Lower lobe of right lung (tissue), 2 donors: ENCODE data around the gene PRR33. TPM values are rescaled to one million over a fixed set of nuclear protein-coding genes. Genes with fewer than 3 reads are reported as not detected.

Experiments used
- ATAC-seq, 2 donors: fragments of 200-7000 bp; cut with Tn5 transposase; one replicate each; pipeline ENCODE4 v1.9.1; 2020 to 2022; ENCODE audit warnings: mild to moderate bottlenecking in 2 of 2, moderate library complexity in 2 of 2
- DNase-seq: peaks from one replicate; pipeline ENCODE4 v3.0.0-alpha.2; 2020
- H3K27ac ChIP-seq: fragments of 200-600 bp; one replicate; pipeline ENCODE4 v1.8.0; 2022
- H3K27me3 ChIP-seq: fragments of 200-600 bp; one replicate; pipeline ENCODE4 v1.8.0; 2022; ENCODE audit warnings: low read depth
- H3K36me3 ChIP-seq: fragments of 200-600 bp; one replicate; pipeline ENCODE4 v1.8.0; 2022; ENCODE audit warnings: mild to moderate bottlenecking
- H3K4me1 ChIP-seq: fragments of 200-600 bp; one replicate; pipeline ENCODE4 v1.8.0; 2022
- H3K4me3 ChIP-seq: fragments of 200-600 bp; one replicate; pipeline ENCODE4 v1.8.0; 2022; ENCODE audit warnings: mild to moderate bottlenecking
- H3K9me3 ChIP-seq: fragments of 200-600 bp; one replicate; pipeline ENCODE4 v1.8.0; 2022
- intact Hi-C: fragments of 100-400 bp; cut with DNase I; formaldehyde crosslinking; loops from one replicate; pipeline ENCODE4 v1.11.0; 2022
- total RNA-seq: library from RNA; stranded (reverse); fragmentation: NEBNext Ultra II Directional; extraction: Animal tissue kit (Norgen Biotek cat#: 25700); gene quantifications from one replicate; pipeline ENCODE4 v1.2.1, GENCODE V29; 2021
- TF ChIP-seq, protein P1 (sequence below): fragments of 200-600 bp; IDR thresholded peaks from one replicate; pipeline ENCODE4 v1.8.0; 2022; ENCODE audit warnings: antibody characterized with exemption, mild to moderate bottlenecking
- donor health status: DM: no; HTN: yes; CAD: no; lungs with severe emphysema.

The PRR33 gene
- total RNA-seq, 1 donor from 2014 or later, result not detected

DNA sequence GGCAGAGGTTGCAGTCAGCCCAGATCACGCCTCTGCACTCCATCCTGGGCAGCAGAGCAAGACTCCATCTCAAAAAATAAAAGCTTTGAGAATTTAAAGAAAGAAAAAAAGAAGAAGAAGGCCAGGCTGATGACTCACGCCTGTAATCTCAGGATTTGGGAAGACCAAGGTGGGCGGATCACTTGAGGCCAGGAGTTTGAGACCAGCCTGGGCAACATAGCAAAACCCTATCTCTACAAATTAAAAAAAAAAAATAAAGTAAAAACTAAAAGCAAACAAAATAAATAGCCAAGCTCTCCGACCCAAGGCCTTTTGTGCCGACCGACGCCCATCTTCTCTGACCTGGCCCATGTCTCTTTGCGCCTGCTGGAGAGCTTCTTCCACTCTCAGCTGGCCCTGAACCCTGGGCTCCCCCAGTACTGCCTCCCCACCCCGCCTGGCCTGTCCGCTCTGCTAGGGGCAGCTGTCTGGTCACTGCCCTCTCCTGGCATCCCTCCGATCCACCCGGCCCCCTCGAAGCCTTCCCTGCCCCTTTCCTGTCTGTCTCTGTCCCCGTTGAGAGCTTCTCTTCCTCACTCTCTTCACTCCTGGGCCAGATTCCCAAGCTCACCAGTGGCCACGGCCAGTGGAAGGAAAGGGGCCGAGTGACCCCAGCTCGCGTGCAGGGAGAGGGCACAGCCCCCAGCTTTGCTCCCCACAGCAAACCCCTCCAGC is 43.6 kb downstream of the PRR33 start:
- intact Hi-C loops, result no loop called here
- TF ChIP-seq, protein P1, sequence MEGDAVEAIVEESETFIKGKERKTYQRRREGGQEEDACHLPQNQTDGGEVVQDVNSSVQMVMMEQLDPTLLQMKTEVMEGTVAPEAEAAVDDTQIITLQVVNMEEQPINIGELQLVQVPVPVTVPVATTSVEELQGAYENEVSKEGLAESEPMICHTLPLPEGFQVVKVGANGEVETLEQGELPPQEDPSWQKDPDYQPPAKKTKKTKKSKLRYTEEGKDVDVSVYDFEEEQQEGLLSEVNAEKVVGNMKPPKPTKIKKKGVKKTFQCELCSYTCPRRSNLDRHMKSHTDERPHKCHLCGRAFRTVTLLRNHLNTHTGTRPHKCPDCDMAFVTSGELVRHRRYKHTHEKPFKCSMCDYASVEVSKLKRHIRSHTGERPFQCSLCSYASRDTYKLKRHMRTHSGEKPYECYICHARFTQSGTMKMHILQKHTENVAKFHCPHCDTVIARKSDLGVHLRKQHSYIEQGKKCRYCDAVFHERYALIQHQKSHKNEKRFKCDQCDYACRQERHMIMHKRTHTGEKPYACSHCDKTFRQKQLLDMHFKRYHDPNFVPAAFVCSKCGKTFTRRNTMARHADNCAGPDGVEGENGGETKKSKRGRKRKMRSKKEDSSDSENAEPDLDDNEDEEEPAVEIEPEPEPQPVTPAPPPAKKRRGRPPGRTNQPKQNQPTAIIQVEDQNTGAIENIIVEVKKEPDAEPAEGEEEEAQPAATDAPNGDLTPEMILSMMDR, result no peak
- H3K27ac ChIP-seq, result no peak overlapping the region
- H3K4me1 ChIP-seq, result peaks cover 61% of the 10 kb centered on the region
- H3K27me3 ChIP-seq, result no peaks in the 10 kb centered on the region
- no peaks in the 10 kb centered on the region for H3K36me3 ChIP-seq
- ATAC-seq, result no peak
- no peaks in the 10 kb centered on the region for H3K9me3 ChIP-seq
- no peak for DNase-seq
- H3K4me3 ChIP-seq, result no peak overlapping the region

DNA sequence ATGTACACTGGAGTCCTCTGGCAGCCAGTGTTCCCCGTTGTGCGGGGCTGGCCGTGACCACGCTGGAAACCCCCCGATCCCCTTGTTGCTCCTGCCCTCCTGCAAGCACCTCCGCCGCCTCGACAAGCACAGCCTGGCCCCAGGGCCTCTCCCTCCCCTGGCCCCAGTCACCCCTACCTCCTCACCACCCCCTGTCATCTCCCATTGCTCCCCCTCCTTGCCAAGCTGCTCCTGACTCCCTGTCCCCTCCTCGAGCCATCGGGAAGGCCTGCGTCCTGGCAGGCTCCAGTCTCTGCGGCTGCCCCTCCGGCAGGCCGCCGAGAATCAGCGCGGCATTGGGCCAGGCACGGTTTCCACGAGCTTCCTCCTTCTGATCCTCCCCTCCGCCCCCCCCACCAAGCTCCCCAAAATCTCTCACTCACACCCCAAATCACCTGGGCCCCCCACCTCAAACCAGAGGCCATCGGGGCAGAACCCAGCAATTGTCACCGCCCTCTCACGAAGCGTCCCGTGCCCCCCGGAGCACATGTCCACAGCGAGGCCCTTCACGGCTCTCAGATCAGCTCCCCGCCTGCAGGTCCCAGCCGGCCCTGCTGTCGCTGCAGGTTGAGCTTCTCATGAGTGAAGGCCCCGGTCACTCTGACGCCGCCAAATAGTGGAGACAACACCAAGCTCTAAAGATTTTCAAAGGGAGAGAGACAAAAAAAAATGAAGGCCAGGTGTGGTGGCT is 44.5 kb downstream of the PRR33 start:
- Histone ChIP-seq H3K36me3 (no peaks in the 10 kb centered on the region), H3K27ac (no peak overlapping the region), H3K27me3 (no peaks in the 10 kb centered on the region), H3K4me1 (peaks cover 55% of the 10 kb centered on the region), H3K4me3 (no peak overlapping the region), H3K9me3 (no peaks in the 10 kb centered on the region)
- ATAC-seq, result no peak
- TF ChIP-seq, protein P1, result no peak
- no peak for DNase-seq
- intact Hi-C loops, result no loop called here

DNA sequence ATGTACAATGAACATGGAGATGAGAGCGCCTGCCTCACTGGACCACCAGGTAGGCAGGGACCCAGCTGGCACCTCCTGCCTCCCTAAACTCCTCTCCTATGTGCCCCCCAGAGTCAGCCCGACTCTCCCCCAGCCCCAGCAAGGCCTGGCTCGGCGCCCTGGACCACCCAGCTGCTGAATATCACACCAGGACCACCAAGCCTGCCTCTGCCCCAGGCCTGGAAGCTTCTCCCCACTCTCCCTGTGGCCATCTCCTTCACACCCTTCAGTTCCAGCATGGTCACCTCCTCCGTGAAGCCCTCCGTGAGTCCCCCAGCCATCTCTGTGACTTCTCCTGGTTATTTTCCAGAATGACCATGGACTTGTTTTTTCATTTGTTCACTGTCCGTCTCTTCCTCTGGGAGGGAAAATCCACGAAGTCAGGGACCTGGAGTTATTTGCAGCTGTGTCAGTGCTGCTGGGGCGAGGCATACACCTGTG is 45.2 kb downstream of the PRR33 start:
- TF ChIP-seq, protein P1, result no peak
- H3K4me1 ChIP-seq, result peaks cover 48% of the 10 kb centered on the region
- no peaks in the 10 kb centered on the region for H3K36me3 ChIP-seq
- no peak overlapping the region for H3K27ac ChIP-seq
- ATAC-seq (no peak), DNase-seq (no peak)
- H3K9me3 ChIP-seq, result no peaks in the 10 kb centered on the region
- intact Hi-C loops, result no loop called here
- no peaks in the 10 kb centered on the region for H3K27me3 ChIP-seq
- no peak overlapping the region for H3K4me3 ChIP-seq

DNA sequence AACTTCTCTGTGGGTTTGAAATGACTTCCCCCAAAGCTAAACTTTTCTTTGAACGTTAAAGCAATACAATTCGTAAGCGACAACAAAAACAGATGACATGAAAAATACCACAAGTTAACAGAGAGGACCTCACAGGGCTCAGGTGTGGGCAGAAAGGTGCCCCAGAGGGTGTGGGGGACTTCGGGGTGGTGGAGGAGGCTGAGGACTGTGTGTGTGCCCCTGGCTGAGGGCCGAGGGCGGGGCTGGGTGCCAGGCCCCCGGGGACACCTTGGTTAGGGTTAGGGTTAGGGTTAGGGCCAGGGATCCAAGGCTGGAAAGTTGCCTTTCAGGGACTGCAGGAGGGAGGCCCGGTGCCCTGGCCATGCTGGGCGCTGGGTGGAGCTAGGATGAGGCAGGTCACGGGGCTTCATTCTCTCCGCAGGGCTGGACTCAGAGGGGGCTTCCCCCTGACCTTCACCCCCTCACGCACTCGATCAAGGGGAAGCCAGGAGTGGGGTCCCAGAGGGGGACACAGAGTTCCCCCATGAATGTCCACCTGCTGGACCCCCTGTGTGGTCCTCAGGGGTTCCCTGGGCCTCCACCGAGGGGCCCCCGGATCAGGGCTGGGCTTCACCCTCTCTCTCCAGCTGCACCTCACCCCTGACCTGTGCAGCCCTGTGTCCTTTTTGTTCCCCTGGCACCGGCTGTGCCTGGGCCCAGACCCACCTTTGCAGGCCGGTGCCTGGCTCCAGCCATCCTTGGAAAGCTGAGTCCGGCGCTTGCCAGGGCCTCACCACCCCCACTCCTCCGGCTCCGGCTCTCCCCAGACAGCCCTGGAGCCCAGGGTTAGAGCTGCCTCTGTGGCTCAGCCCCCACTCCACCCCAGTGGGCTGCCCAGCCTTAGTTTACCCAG is 45.9 kb downstream of the PRR33 start:
- Histone ChIP-seq H3K36me3 (no peaks in the 10 kb centered on the region), H3K27me3 (no peaks in the 10 kb centered on the region), H3K27ac (peak overlapping the region; percentile 81), H3K4me1 (peaks cover 44% of the 10 kb centered on the region), H3K9me3 (no peaks in the 10 kb centered on the region), H3K4me3 (no peak overlapping the region)
- DNase-seq, result peak; percentile 36
- no peak for ATAC-seq
- TF ChIP-seq, protein P1, result no peak
- intact Hi-C loops, result no loop called here

DNA sequence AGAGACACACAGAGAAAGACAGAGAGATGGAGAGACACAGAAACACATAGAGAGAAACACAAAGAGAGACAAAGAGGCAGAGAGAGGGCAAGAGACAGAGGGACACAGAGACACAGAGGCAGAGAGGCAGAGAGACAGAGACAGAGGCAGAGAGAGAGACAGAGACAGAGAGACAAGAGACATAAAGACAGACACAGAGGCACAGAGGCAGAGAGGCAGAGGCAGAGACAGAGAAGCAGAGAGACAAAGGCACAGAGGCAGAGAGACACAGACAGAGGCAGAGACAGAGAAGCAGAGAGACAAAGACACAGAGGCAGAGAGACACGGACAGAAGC is 46.6 kb downstream of the PRR33 start:
- DNase-seq, result no peak
- no peaks in the 10 kb centered on the region for H3K9me3 ChIP-seq
- peaks cover 41% of the 10 kb centered on the region for H3K4me1 ChIP-seq
- TF ChIP-seq, protein P1, result no peak
- peak overlapping the region; percentile 23 for H3K4me3 ChIP-seq
- H3K27me3 ChIP-seq, result no peaks in the 10 kb centered on the region
- H3K36me3 ChIP-seq, result no peaks in the 10 kb centered on the region
- H3K27ac ChIP-seq, result peak overlapping the region; percentile 81
- no peak for ATAC-seq
- intact Hi-C loops, result no loop called here
